Stomach (tissue), 4 donors: ENCODE results near the gene KIF4B.

Source experiments
- POLR2AphosphoS5 ChIP-seq, 3 donors: sonication (generic); formaldehyde crosslinking; IDR thresholded peaks; one replicate each; pipeline ENCODE4 v1.6.1; 2016; ENCODE audit warnings: antibody characterized with exemption in 3 of 3
- TF ChIP-seq, protein P1 (sequence below), 7 experiments: fragments of 450-650 bp in 4 of 7; fragments of 200-600 bp in 3 of 7; sonication (generic) in 3 of 7; IDR thresholded peaks; one replicate each; pipeline ENCODE4 v1.5.1; 2016 to 2019; ENCODE audit warnings: antibody characterized with exemption in 7 of 7, control low read depth in 2 of 7, mild to moderate bottlenecking in 1 of 7

DNA sequence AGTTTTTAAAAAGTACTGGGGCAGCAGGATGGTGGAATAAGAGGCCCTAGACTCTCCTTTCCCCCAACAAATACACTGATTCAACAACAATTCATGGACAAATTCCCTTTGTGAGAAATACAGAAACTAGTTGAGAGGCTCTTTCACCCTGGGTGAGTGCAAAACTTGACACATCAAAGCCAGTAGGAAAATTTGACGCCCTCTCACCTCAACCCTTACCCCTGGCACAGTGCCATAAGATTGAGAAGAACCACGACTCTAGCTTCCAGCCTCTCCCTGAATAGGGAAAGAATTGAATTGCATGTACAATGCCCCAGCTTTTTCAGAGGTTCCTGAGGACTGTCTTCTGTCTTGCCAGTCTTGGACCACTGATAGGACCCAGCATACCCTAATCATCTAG, 12.3 kb downstream of the KIF4B start:
- no peak for TF ChIP-seq POLR2AphosphoS5 (IDR thresholded peaks at IDR 0.05)
- TF ChIP-seq, protein P1, sequence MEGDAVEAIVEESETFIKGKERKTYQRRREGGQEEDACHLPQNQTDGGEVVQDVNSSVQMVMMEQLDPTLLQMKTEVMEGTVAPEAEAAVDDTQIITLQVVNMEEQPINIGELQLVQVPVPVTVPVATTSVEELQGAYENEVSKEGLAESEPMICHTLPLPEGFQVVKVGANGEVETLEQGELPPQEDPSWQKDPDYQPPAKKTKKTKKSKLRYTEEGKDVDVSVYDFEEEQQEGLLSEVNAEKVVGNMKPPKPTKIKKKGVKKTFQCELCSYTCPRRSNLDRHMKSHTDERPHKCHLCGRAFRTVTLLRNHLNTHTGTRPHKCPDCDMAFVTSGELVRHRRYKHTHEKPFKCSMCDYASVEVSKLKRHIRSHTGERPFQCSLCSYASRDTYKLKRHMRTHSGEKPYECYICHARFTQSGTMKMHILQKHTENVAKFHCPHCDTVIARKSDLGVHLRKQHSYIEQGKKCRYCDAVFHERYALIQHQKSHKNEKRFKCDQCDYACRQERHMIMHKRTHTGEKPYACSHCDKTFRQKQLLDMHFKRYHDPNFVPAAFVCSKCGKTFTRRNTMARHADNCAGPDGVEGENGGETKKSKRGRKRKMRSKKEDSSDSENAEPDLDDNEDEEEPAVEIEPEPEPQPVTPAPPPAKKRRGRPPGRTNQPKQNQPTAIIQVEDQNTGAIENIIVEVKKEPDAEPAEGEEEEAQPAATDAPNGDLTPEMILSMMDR (IDR thresholded peaks at IDR 0.05) = no peak
